SKM-1 (cell line): ENCODE measurements around the gene TEX29.

ENCODE experiments used
- DNase-seq: peaks from one replicate; lab custom pipeline; 2025; ENCODE audit not compliant: unreplicated experiment; lab: John Stamatoyannopoulos, UW

The TEX29 gene

DNA sequence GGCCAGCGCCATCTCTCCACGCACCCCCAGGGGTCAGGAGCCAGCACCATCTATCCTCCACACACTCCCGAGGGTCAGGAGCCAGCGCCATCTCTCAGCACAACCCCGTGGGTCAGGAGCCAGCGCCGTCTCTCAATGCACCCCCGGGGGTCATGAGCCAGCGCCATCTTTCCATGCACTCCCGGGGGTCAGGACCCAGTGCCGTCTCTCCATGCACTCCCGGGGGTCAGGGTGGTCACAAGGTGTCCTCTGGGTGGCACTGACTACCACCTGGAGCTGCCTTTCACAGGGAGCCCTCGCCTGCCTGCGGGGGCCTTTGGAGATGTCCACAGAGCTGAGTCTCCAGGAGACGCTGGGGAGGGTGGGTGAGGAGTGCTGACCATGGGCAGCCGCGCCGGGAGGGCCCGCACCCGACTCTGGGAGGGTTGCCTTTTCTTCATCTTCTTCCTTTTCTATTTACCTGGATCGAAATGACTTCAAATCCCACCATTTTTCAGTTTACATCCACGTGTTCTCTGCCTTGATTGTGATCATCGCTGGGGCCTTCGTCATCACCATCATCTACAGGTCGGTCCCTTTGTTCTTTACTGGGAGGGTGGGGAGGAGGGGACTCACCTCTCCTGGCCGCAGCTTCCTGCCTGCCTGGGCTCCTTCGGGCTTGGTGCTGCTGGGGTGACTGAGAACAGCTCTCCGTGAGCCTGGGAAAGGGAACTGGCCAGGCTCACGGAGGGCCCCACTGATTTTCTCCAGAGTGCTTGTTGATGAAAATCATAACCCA, 19.1 kb downstream of the TEX29 start:
- DNase-seq = no peak

DNA sequence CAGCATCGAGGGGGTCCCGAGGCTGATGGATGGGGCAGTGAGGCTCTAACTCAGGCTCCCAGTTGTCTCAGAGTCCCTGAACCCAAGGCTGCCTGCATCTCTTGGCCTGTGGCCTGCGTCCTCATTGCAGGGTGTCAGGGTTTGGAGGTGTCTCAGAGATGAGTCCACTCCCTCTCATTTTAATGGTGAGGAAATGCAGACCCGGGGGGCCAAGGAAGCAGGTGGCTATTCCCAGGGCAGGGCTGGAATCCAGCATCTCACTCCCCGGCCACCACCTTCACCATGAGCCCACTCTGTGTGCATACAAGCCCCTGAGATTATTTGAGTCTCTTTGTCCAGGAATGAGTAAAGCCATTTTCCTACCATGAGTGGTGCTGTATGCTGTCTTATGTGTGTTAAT, 21.4 kb downstream of the TEX29 start:
- no peak for DNase-seq

- DNase-seq = no peak
Measured at GRCh38 chr13:111342721-111343120, 22.3 kb downstream of the TEX29 start.

DNA sequence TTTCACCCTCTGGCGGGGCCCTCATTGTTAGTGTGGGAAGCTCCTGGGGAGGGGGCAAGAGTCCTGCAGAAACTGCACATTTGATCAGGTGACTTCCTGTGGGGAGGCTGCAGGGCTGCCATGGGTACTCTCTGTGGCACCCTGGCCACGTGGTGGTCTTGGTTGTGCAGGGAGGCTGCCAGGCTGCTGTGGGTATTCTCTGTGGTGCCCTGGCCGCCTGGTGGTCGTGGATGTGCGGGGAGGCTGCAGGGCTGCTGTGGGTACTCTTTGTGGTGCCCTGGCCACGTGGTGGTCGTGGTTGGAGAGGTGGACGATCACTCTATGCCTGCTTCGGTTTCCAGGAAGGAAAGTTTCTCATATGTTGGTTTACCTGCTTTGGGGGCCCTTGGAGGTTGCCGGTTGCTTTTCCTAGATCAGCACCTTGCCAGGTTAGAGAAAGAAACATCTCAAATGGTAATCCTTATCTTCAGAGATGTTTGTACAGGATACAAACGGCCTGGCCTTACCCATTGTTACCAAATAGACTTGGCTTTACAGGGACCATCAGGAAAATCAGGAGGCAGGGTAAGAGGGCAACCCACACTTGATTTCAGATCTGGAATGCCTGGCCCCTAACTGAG, 22.9 kb downstream of the TEX29 start:
- no peak for DNase-seq

DNA sequence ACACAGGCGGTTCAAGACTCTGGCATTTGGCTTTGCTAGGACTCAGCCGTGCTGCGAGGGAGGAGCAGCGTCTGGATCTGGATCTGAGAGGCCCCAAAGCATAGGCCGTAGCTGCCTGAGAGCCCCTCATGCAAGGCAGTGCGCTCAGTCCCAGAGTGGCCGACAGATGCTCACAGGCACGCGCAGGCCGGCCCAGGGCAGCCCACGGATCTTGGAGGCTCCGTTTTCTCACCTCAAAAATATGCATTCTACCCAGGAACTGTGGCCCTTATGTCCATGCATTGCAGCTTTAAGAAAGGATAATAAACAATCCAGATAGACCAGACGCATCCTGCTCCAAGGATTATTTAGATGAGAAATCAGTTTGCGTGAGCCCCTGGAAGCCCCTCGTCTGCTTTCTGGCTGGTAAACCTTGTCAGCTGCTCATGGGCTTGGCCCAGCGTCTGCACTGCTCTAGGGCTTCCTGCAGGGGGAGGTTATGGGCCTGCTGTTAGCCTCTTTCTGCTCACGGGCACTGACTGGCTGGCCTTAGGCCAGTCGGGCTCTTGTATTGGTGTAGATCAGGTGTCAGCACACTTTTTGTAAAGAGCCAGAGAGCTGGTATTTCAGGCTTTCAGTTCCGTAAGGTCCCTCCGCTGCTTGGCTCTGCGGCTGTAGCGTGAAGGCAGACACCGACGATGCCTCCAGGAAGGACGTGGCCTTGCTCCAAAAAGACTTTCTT, 24.2 kb downstream of the TEX29 start:
- no peak for DNase-seq

- DNase-seq = no peak
Measured at GRCh38 chr13:111345682-111346081, 25.2 kb downstream of the TEX29 start.

GRCh38 chr13:111346101-111346680, 25.7 kb downstream of the TEX29 start:
- no peak for DNase-seq

- no peak for DNase-seq
Measured at GRCh38 chr13:111347438-111347837, 27.0 kb downstream of the TEX29 start.

DNA sequence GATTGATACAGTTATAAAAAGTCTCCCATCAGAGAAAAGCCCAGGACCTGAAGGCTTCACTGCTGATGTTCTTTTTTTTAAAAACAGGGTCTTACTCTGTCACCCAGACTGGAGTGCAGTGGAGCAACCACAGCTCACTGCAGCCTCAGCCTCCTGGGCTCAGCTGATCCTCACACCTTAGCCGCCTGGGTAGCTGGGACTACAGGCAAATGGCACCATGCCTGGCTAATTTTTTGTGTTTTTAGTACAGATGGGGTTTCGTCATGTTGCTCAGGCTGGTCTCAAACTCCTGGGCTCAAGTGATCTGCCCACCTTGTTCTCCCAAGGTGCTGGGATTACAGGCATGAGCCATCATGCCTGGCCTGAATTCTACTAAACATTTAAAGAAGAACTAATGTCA, 33.1 kb downstream of the TEX29 start:
- no peak for DNase-seq

- no peak for DNase-seq
Measured at GRCh38 chr13:111354789-111355188, 34.3 kb downstream of the TEX29 start.

- no peak for DNase-seq
Measured at GRCh38 chr13:111356795-111357194, 36.4 kb downstream of the TEX29 start.

- no peak for DNase-seq
Measured at GRCh38 chr13:111359237-111359915, 38.9 kb downstream of the TEX29 start.

GRCh38 chr13:111359930-111360329, 39.5 kb downstream of the TEX29 start:
- DNase-seq = no peak

GRCh38 chr13:111360452-111360851, 40.0 kb downstream of the TEX29 start:
- no peak for DNase-seq

DNA sequence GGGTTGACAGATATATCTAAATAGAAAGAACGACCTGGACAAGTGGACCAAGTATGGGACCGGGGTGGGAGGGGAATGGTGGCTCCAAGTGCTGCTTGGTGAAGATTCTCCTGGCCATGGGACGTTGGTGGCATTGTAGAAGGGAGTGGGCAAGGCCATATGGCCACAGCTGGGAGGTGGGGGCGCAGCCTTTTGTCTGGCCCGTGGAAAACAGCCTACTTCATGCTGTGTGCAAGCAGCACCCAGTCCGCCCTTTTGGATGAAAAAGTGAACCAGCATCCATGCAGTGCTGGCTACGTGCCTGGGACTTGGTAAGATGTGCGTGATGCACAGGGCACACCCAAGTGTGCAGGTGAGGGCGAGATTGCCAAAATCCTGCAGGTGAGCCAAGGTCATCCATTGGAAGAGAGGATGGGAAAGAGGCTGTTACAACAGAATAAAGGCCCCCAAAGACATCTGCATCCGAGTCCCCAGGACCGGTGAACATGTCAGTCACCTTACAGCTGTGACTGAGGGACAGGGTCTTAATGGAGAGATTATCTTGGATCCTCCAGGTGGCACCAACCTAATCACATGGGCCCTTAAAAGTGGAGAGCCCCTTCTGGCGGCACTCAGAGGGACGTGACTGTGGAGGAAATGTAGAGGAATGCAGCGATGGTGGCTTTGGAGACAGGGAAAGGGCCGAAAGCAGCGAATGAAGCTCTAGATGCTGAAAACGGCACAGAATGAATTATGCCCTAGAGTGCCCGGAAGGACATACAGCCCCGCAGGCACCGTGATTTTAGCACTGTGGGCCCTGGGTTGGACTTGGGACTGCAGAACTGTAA, 40.8 kb downstream of the TEX29 start:
- DNase-seq = no peak

DNA sequence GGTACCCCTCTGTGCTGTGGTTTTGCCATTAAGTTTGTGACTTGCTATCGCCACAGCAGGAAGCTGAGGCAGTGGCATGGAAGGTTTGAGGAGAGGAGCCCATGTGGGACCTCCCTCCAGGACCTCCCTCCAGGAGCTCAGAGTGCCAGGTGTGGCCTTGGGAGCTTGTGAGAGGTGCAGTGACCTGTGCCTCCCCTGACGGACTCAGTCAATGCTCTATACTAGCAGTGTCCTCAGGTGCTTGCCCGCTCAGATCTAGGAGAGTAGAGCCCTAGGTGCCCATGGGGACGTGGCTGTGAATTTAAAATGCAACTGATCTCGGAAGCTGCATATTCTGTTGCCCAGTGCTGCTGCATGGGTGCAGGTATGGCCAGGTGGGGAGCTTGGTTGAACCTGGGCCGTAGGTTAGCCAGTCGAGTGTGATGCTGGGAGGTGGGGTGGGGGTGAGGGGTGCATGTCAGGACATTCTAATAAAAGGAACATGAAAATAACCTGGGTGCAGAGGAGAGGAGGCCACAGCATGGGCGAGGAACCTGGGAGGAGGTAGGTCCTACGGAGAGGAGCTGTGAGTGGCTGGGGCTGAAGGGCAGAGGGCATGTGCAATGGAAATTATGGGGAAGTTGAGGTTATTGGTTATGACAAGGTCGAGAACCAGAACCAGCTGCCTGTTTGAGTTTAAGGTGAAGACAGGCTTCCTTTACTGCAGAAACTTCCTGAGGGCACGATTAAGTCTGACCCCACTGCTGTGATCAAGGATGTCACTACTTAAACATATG, 41.6 kb downstream of the TEX29 start:
- DNase-seq = no peak

DNA sequence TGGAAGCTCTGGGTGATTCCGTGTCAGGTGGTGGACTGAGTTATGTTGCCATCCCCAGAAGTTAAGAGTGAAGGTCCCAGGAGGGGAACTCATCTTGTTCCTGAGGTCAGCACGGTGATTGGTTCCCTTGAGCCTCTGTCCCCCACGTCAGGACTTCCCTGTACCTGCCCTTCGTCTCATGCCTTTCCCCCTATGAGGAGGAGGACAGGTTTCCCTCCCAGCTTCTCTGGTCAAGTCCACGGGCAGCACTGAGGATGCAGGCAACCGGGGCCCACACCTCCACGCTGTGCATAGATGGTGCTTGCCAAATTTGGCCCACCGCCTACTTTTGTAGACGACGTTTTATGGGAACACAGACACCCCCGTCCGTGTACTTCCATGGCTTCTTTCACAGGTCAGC, 42.7 kb downstream of the TEX29 start:
- DNase-seq = no peak

- DNase-seq = no peak
Measured at GRCh38 chr13:111363591-111363990, 43.1 kb downstream of the TEX29 start.

DNA sequence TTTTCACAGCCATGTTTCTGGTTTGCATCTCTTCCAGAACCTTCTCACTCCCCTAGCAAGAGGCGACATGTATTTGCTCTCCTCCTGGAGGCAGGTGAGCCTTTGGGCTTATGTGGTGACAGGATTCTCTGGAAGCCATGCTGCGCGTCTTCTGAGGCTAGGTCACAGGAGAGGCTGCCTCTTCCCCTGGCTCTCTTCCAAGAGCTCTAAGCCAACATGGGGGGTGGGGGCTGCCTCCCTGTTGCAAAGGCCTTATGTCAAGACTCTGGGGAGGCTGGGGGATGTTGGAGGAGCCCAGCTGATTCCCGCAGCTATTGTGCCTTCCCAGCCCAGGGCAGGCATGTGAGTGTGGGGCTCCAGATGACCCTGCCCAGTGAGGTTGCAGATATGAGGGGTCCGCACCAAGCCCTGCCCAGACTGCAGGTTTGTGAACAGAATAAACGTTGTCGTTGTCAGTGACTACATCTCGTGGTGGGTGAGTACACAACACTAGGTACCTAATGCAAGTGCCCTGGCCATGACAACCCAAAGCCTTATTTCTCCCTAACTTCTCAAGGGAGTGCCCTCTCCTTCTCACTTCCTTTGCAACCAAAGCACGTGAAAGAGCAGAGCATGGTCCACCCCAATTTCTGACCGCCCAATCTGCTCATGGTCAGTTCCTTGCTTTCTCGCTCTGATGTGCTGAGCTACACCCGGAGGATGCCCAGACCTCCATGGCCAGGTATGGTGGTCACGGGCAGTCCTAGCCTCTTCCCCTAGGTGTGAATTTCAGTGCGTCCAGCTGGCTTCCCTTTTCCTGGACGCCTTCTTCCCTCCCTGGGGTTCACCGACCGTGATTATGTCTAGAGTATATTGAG, 44.9 kb downstream of the TEX29 start:
- no peak for DNase-seq
